ENCODE data around the gene ATE1. TPM values are rescaled to one million over a fixed set of nuclear protein-coding genes. Genes with fewer than 3 reads are reported as not detected.

The ATE1 gene
- total and polyA plus RNA-seq, 4 donors = 18.3 to 60.7 (median 35.5) TPM

DNA sequence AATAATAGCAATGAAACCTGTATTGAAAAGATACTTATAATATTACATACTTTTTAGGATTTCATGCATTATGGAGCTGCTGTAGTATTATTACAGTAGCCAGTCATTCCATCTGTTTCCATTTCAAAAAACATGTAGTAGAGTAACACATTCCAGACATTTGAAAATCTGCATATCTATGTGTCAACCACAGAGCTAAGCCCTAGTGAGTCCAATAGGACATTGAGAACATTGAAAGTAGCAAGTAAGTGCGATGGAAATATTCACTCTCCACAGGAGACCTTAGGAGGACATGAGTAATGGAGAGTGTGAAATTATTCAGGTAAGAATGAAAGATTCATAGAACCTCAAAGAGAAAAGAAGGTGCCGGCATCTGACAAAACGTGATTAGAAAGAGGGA is 31.8 kb upstream of the ATE1 start:
- no CpG with 5 or more reads among the region's 3 CpGs for WGBS (ENCODE audit: insufficient coverage)
- H3K27ac ChIP-seq (ENCODE audit: low read depth, low read length) = no peak overlapping the region
- H3K36me3 ChIP-seq (ENCODE audit: control insufficient read depth, insufficient read depth, low read length) = peaks cover 13% of the 10 kb centered on the region
- no peak for DNase-seq (ENCODE audit: low read depth in 4 of 6, low spot score in 6 of 6)
- H3K27me3 ChIP-seq (ENCODE audit: control insufficient read depth, insufficient read depth, low read length) = no peaks in the 10 kb centered on the region
- H3K4me3 ChIP-seq (ENCODE audit: low read depth, low read length) = no peak overlapping the region
- H3K4me1 ChIP-seq (ENCODE audit: control insufficient read depth, insufficient read depth, low read length) = no peaks in the 10 kb centered on the region
- H3K9me3 ChIP-seq (ENCODE audit: control insufficient read depth, insufficient read depth, low read length) = no peaks in the 10 kb centered on the region

DNA sequence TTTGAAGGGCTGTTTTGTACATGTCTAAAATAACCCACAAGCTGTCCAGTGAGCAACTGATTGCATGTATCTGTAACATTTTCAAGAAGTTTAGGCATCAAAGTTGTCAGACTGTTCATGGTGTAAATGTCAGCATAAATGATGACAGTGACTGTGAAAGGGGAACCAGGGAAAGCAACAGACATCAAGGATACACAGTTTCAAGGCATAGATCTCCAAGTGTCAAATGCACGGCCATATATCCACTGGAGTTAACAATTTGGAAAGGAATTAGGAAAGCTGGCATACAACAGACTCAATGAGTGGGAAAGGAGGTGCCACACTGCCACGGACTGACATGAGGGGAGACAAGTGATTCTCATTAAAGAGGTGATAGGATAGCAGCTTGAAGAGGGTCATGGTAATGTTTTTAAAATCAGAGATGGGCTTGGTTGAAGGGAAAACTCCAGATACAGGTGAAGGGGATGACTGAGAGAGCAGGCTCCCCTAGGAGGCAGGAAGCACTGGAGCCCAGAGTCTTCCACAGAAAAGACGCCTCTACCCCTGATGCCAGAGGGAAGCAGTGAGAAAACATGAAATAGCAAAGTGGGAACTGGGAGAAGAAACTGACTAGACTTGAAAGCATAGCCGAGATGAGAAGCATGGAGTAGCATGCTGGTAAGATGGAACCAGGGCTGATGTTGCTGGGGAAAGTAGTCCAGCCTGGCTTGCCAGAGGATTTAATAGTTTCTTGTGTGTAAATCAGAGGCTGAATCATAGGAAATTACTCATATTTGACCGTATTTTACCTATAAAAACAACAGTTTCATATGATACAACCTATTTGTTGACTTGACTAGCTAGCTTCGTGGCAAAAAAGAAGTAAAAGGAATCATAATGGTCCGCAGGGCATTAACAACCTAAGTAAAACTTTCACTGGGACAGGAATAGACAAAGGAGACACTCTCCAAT is 28.6 kb upstream of the ATE1 start:
- no peaks in the 10 kb centered on the region for H3K27me3 ChIP-seq (ENCODE audit: control insufficient read depth, insufficient read depth, low read length)
- no peaks in the 10 kb centered on the region for H3K4me1 ChIP-seq (ENCODE audit: control insufficient read depth, insufficient read depth, low read length)
- 83% methylated on average over 4 of the region's 7 CpGs for WGBS (ENCODE audit: insufficient coverage)
- no peak overlapping the region for H3K27ac ChIP-seq (ENCODE audit: low read depth, low read length)
- no peak overlapping the region for H3K4me3 ChIP-seq (ENCODE audit: low read depth, low read length)
- H3K36me3 ChIP-seq (ENCODE audit: control insufficient read depth, insufficient read depth, low read length) = peaks cover 5% of the 10 kb centered on the region
- no peak for DNase-seq (ENCODE audit: low read depth in 4 of 6, low spot score in 6 of 6)
- no peaks in the 10 kb centered on the region for H3K9me3 ChIP-seq (ENCODE audit: control insufficient read depth, insufficient read depth, low read length)

DNA sequence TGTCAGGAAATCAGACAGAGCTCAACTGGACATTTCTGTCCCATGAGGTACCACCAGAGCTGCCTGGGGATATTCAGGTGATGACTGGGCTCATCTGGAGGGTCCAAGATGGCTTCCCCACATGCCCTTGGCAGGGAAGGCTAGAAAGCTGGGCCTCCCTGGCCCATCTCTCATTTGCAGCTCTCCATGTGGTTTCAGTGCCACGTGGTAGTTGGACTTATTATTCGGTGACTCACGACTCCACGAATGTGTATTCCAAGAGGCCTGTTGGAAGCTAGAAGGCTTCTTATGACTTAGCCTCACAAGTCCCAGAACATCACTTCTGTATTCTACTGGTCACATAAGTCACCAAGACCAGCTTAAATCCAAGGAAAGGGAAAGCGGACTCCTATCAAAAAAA is 24.4 kb upstream of the ATE1 start:
- Histone ChIP-seq H3K36me3 (ENCODE audit: control insufficient read depth, insufficient read depth, low read length) (peaks cover 3% of the 10 kb centered on the region), H3K4me1 (ENCODE audit: control insufficient read depth, insufficient read depth, low read length) (no peaks in the 10 kb centered on the region), H3K9me3 (ENCODE audit: control insufficient read depth, insufficient read depth, low read length) (no peaks in the 10 kb centered on the region), H3K27ac (ENCODE audit: low read depth, low read length) (no peak overlapping the region), H3K27me3 (ENCODE audit: control insufficient read depth, insufficient read depth, low read length) (no peaks in the 10 kb centered on the region), H3K4me3 (ENCODE audit: low read depth, low read length) (no peak overlapping the region)
- DNase-seq (ENCODE audit: low read depth in 4 of 6, low spot score in 6 of 6) = no peak
- WGBS (ENCODE audit: insufficient coverage) = 94% methylated on average over 2 of the region's 5 CpGs

DNA sequence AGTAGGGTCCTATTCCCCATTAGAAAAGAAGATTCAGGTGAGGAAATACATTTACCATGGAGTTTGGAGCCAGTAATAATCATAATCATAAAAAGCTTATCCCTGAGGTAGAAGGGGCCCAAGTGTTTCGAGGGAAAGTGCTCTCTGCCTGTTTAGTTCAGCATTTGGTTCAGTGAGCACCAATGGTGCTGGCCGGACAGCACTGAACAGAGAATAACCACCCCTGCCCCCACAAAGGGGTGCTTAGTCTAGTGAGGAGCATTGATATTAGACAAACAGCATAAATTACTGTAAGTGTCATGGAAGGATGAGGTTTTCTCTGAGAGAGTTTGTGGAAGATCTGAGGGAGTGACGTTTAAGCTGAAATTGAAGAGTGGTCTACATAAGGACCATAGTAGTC is 21.6 kb upstream of the ATE1 start:
- no peak overlapping the region for H3K27ac ChIP-seq (ENCODE audit: low read depth, low read length)
- no peaks in the 10 kb centered on the region for H3K36me3 ChIP-seq (ENCODE audit: control insufficient read depth, insufficient read depth, low read length)
- H3K4me3 ChIP-seq (ENCODE audit: low read depth, low read length) = no peak overlapping the region
- WGBS (ENCODE audit: insufficient coverage) = 17% methylated on average over 1 of the region's 3 CpGs
- DNase-seq (ENCODE audit: low read depth in 4 of 6, low spot score in 6 of 6) = no peak
- no peaks in the 10 kb centered on the region for H3K27me3 ChIP-seq (ENCODE audit: control insufficient read depth, insufficient read depth, low read length)
- no peaks in the 10 kb centered on the region for H3K9me3 ChIP-seq (ENCODE audit: control insufficient read depth, insufficient read depth, low read length)
- H3K4me1 ChIP-seq (ENCODE audit: control insufficient read depth, insufficient read depth, low read length) = no peaks in the 10 kb centered on the region

DNA sequence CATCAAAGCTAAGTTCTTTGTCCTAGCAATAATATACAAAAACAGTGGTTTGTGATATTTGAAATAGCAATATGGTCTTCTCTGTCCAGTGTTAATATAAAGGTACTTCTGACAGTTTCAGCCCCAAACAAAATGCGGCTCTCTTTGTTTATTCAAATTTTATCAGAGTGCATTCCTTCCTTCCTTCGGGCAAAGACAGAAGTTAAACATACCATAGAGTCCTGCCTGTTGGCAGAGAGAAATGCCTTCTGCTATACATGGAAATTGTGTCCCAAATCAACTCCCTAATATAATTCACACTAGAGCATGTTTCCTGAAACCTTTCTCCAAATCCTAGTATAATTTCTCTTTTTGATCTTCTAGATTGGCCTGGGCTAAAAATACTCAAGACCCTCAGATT is 21.2 kb upstream of the ATE1 start:
- no peaks in the 10 kb centered on the region for H3K36me3 ChIP-seq (ENCODE audit: control insufficient read depth, insufficient read depth, low read length)
- no peaks in the 10 kb centered on the region for H3K4me1 ChIP-seq (ENCODE audit: control insufficient read depth, insufficient read depth, low read length)
- H3K27ac ChIP-seq (ENCODE audit: low read depth, low read length) = no peak overlapping the region
- H3K27me3 ChIP-seq (ENCODE audit: control insufficient read depth, insufficient read depth, low read length) = no peaks in the 10 kb centered on the region
- H3K4me3 ChIP-seq (ENCODE audit: low read depth, low read length) = no peak overlapping the region
- 67% methylated on average over 2 of the region's 2 CpGs for WGBS (ENCODE audit: insufficient coverage)
- no peak for DNase-seq (ENCODE audit: low read depth in 4 of 6, low spot score in 6 of 6)
- no peaks in the 10 kb centered on the region for H3K9me3 ChIP-seq (ENCODE audit: control insufficient read depth, insufficient read depth, low read length)

DNA sequence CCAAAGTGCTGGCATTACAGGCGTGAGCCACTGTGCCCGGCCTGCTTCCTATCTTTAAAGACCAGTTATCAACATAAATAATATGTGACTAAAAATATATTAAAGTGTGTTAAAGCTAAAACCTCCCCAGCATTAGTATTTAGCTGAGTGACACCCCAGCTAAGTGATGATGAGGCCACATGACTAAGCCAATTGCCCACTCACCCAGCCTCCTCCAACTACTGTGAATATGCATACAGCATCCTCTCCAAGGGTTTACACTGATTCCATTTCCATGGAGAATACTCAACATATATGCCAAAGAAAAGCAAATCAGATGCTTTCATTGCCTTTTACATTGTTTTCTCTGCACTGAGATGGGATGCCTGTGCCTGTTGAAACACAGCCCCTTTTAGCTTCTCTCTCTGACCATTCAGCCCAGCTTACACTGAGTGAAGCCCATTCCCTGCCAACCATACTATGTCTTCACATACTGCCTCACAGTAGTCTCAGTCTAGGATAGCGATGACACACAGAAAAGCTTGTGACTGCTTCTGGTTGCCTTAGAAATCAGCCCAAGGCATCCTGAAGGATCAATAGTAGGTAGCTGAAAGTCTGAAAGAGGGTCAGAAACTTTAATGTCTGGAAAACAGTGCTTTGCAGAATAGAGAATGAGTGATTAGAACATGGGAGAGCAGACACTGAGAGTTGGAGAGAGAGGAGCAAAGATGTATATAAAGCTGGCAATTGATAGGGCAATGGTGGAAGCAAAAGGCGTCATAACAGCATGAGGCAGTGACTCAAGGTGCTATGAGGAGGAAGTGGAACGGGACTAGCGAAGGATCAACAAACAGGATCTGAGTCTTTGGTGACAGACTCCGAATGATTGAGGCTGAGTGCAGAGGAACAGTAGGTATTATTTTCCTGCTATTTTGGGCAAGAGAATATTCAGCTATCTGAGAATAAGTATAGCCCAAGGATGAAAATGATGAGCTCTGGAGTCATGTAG is 19.8 kb upstream of the ATE1 start:
- H3K4me1 ChIP-seq (ENCODE audit: control insufficient read depth, insufficient read depth, low read length) = no peaks in the 10 kb centered on the region
- 75% methylated on average over 4 of the region's 7 CpGs for WGBS (ENCODE audit: insufficient coverage)
- DNase-seq (ENCODE audit: low read depth in 4 of 6, low spot score in 6 of 6) = peak in 2 of 6 donors; percentile 5 to 16

DNA sequence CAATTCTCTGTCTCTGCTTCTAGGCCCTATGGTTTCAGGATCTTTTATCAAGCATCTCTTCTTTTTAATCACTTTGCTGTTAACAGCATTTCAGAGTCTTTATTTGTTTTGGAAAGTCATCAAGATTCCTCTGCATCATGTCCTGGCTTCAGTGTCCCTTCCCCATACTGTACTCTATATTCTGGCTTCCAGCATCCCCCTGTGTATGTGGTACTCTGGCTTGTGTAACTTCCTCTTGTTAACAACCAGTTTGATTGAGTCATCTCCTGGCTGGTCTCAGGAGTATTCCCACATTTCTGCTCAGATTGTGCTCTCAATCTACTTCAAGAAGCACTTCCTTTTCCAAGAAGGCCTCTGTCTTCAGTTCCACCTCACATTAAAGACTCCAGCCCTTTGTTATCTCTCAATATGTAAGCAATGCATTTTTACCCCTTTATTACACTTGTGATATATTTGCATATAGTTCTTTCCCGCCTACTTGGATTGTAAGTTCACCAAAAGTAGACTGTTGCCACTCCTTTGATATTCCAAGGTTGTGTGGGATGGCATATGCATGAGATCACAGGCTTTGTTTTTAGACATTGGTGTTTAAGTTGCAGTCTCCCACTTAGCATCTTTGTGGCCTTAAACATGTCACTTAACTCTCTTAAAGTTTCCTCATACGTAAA is 15.1 kb upstream of the ATE1 start:
- no peaks in the 10 kb centered on the region for H3K36me3 ChIP-seq (ENCODE audit: control insufficient read depth, insufficient read depth, low read length)
- H3K27me3 ChIP-seq (ENCODE audit: control insufficient read depth, insufficient read depth, low read length) = no peaks in the 10 kb centered on the region
- peak overlapping the region; percentile 25 for H3K27ac ChIP-seq (ENCODE audit: low read depth, low read length)
- H3K4me1 ChIP-seq (ENCODE audit: control insufficient read depth, insufficient read depth, low read length) = no peaks in the 10 kb centered on the region
- no peaks in the 10 kb centered on the region for H3K9me3 ChIP-seq (ENCODE audit: control insufficient read depth, insufficient read depth, low read length)
- WGBS (ENCODE audit: insufficient coverage) = no CpG with 5 or more reads among the region's 2 CpGs
- DNase-seq (ENCODE audit: low read depth in 4 of 6, low spot score in 6 of 6) = peak in 1 of 6 donors; percentile 43
- no peak overlapping the region for H3K4me3 ChIP-seq (ENCODE audit: low read depth, low read length)

More for the DNA sequence above, 19.8 kb upstream of the ATE1 start:
- no peaks in the 10 kb centered on the region for H3K36me3 ChIP-seq (ENCODE audit: control insufficient read depth, insufficient read depth, low read length)
- no peak overlapping the region for H3K27ac ChIP-seq (ENCODE audit: low read depth, low read length)
- no peaks in the 10 kb centered on the region for H3K27me3 ChIP-seq (ENCODE audit: control insufficient read depth, insufficient read depth, low read length)
- no peak overlapping the region for H3K4me3 ChIP-seq (ENCODE audit: low read depth, low read length)
- no peaks in the 10 kb centered on the region for H3K9me3 ChIP-seq (ENCODE audit: control insufficient read depth, insufficient read depth, low read length)

DNA sequence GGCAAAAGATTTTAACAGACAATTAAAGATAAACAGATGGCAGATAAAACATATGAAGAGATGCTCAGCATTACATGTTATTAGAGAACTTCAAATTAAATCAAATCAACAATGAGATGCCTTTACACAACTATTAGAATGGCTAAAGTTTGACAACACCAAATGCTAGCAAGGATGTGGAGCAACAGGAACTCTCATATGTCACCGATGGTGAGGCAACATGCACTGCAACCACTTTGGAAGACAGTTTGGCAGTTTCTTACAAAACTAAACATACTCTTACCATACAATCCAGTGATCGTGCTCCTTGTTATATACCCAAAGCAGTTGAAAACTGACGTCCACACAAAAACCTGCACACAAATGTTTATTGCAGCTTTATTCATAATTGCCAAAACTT is 13.7 kb upstream of the ATE1 start:
- Histone ChIP-seq H3K4me3 (ENCODE audit: low read depth, low read length) (no peak overlapping the region), H3K27ac (ENCODE audit: low read depth, low read length) (no peak overlapping the region), H3K27me3 (ENCODE audit: control insufficient read depth, insufficient read depth, low read length) (no peaks in the 10 kb centered on the region), H3K4me1 (ENCODE audit: control insufficient read depth, insufficient read depth, low read length) (no peaks in the 10 kb centered on the region), H3K36me3 (ENCODE audit: control insufficient read depth, insufficient read depth, low read length) (no peaks in the 10 kb centered on the region), H3K9me3 (ENCODE audit: control insufficient read depth, insufficient read depth, low read length) (no peaks in the 10 kb centered on the region)
- WGBS (ENCODE audit: insufficient coverage) = 60% methylated on average over 1 of the region's 3 CpGs
- DNase-seq (ENCODE audit: low read depth in 4 of 6, low spot score in 6 of 6) = no peak

DNA sequence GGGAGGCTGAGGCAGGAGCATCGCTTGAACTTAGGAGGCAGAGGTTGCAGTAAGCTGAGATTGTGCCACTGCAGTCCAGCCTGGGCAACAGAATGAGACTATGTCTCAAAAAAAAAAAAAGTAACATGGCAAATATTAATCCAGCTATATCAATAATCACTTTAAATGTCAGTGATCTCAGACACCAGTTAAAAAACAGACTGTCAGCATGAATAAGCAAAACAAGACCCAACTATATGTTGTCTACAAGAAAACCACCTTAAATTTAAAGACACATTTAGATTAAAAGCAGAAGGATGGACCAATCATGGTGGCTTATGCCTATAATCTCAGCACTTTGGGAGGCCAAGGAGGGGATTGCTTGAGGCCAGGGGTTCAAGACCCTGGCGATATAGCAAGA is 8.5 kb upstream of the ATE1 start:
- WGBS (ENCODE audit: insufficient coverage) = 100% methylated on average over 1 of the region's 2 CpGs
- H3K4me3 ChIP-seq (ENCODE audit: low read depth, low read length) = no peak overlapping the region

More for the DNA sequence above, 8.5 kb upstream of the ATE1 start:
- no peaks in the 10 kb centered on the region for H3K4me1 ChIP-seq (ENCODE audit: control insufficient read depth, insufficient read depth, low read length)
- H3K27me3 ChIP-seq (ENCODE audit: control insufficient read depth, insufficient read depth, low read length) = no peaks in the 10 kb centered on the region
- no peaks in the 10 kb centered on the region for H3K36me3 ChIP-seq (ENCODE audit: control insufficient read depth, insufficient read depth, low read length)
- no peak overlapping the region for H3K27ac ChIP-seq (ENCODE audit: low read depth, low read length)
- H3K9me3 ChIP-seq (ENCODE audit: control insufficient read depth, insufficient read depth, low read length) = no peaks in the 10 kb centered on the region
- no peak for DNase-seq (ENCODE audit: low read depth in 4 of 6, low spot score in 6 of 6)

All from spinal cord (tissue), 10 donors.